Kidney glomerular epithelial cell (primary cell): ENCODE results near the gene PARM1.

ENCODE experiments used
- DNase-seq: peaks from one replicate; lab custom pipeline; 2025; lab: John Stamatoyannopoulos, UW

The PARM1 gene, protein sequence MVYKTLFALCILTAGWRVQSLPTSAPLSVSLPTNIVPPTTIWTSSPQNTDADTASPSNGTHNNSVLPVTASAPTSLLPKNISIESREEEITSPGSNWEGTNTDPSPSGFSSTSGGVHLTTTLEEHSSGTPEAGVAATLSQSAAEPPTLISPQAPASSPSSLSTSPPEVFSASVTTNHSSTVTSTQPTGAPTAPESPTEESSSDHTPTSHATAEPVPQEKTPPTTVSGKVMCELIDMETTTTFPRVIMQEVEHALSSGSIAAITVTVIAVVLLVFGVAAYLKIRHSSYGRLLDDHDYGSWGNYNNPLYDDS

DNA sequence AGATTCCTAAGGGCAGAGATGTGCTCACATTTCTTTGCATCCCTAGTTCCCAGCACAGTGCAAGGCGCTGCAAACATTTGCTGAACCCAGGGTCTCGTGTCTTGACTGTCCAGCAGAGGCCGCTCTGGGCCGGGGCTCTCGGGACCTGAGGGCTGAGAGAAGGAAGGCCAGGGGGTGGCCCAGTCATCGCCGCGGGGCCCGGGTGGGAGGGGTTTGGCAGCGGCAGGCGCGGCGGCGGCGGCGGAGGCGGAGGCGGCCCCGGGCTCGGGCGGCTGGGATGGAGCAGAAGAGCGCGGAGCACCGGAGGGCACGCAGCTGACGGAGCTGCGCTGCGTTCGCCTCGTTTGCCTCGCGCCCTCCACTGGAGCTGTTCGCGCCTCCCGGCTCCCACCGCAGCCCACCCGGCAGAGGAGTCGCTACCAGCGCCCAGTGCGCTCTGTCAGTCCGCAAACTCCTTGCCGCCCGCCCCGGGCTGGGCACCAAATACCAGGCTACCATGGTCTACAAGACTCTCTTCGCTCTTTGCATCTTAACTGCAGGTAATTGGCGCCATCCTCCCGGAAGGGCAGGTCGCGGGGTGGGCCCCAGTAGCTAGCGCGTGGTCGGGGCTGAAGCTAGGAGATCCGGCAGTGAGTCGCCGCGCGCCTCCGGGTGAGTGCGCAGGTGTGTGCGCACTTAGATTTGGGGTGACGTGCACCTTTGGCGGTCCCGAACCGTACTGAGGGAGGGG, at the start of gene PARM1:
Gene PARM1 (plus strand): TSS at position 285 of the 730 bp plus-strand sequence. CDS start 212 bp downstream, at position 497.
- DNase-seq = peak; percentile 39

DNA sequence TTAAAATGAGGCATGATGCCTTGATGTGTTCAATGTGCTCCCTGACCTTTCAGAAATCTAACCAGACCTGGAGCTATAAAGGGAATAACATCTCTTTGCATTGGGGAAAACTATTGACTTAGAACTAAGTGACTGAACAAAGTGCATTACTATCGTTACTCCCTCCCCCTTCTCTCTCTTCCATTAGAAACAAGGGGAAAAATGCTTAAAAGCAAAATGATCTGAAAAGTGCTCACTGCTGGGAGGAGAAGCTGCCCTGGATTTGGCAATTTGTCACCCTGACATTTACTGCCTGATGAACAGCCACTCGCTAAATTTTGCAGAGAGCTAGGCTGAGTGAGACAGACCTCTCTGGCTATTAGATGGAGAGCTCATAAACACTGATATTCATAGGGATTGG, 48.6 kb upstream of the PARM1 start:
- no peak for DNase-seq

DNA sequence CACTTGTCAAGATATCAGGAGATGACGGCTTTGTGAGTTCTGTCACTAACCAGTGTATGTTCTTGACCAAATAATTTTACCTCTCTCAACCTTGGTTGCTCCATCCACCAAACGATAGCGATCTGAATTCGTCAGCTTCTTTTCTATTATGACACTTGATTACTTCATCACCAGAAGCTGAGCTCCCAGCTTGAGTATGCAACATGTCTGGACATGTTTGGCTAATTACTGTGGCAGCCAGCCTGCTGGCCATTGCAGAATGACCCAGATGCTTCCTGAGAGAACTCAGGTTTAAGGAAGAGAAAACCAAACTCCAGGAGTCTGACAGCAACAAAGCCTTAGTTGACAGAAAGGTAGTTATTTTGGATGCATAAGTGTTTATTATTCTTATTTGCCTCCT, 46.4 kb upstream of the PARM1 start:
- DNase-seq = no peak

DNA sequence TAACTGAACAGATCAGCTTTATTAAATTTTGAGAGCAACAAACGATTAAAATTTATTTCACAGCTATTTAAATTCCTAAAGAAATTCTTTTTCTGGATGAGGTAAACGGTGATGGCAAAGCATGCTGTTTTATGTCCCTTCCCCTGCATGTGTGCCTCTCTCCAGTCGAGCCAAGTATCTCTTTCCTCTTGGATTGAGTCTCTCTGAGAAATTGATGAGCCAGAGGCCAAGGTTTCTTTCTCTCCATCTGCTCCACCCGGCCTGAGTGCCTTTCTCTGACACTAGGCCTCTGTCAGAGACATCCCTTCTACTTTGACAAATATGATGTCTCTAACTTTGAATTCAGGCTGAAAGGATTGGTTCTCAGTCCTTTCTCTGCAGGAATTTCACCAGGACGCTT, 42.6 kb upstream of the PARM1 start:
- no peak for DNase-seq

DNA sequence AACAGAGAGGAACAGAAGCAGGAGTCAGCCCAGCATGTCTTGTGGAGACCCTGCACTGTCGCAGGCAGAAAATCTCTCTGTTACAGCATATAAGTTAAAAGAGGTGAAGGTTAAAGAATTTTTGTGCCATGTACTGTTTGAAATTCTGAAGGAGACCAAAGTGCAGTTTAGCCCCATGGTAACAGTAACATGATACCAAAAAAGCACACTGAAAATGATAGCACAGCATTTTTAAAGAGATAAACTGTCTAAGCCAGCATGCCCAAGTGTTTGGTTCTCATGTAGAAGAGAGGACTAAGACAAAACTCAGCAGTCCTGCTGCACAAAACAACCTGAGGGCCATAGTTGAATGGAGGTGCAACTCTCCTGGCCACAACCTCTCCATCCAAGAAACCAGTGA, 41.9 kb upstream of the PARM1 start:
- DNase-seq = no peak

DNA sequence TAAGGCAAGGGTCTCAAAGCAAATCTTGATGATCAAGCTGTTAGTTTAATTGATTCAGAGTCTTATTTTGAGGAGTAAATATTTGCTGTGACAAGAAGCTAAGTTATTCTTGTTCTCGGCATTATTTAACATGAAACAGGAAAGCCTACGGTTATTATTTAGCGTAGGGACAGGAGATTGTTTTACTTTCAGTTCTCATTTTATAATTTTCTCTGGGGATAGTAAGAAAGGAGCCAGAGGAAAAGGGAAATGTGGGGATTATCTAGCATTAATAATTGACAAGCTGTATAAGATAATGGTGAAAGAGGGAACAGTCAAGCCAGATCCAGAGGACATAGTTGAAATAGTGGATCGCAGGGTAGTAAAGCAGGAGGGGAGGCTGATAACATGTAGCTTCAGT, 39.7 kb upstream of the PARM1 start:
- DNase-seq = no peak

DNA sequence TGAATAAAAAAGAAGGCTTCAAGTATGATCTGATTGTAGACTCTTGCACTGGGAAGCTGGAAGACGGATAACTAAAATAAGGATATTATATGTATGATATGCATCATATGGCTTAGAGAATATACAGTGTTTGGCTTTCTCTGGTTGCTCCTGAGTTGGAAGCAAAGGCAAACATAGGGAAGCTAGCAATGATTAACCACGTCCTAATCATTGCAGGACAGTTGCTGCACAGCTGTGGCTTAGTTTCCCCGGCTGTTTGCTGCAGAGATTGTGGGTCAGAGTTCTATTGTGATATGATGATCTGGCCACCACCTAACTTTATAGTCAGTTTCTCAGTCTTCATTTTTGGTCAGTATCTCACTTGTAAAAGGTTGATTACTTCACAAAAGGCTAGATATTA, 36.3 kb upstream of the PARM1 start:
- DNase-seq = no peak

DNA sequence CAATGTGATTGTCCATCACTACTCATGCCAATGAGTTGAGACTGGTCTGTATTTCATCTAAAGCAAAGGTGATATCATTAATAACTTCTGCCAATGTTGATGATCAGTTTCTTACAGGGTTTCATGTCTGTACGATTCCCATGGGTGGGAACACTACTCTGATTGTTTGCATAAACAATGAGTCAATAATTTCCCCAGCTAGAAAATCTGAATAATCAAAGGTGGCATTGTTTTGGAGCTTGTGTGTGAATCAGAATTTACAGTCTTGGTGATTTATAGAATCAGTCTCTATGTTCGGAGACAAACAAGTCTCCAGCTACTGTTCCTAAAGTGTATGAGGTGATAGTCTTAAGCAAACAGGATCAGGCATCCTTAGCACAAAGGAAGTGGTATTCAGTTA, 35.5 kb upstream of the PARM1 start:
- DNase-seq = no peak

DNA sequence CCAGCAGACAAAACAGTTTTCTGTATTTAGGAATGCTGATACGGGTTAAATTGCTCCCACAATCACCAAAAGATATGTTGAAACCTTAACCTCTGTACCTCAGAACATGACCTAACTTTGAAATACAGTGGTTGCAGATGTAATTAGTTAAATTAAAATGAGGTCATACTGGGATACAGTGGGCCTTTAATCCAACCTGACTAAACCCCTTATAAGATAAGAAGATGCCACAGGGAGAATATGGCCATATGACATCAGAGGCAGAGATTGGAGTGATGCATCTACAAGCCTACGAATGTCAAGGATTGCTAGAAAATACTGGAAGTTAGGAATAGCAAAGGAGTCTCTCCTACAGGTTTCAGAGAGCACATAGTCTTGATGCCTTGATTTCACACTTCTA, 32.1 kb upstream of the PARM1 start:
- no peak for DNase-seq

DNA sequence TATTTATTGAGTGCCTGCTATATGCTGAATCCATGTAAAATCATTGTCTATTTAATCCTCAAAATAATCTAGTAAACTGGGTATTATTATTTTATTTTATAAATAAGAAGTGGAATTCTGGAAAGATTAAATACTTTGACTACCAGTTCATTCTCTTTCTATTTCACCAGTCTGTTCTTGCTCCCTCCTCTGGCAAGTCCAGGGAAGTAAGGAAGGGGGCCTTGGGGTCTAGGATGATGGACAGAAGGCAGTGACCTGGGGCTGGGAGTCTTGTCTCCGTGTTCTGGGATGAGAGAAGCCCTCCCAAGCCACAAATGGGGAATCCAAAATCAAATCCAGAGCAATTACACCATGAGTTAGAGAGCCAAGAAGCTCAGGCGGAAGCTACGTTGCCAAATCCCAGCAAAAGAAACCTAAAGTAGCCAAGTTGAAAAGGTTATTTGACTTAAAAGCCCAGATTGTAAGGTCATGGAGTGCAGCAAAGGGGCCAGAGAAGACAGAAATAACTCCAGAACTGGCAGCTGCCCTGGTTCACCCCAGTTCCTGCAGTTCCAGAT, 28.3 kb upstream of the PARM1 start:
- DNase-seq = no peak

DNA sequence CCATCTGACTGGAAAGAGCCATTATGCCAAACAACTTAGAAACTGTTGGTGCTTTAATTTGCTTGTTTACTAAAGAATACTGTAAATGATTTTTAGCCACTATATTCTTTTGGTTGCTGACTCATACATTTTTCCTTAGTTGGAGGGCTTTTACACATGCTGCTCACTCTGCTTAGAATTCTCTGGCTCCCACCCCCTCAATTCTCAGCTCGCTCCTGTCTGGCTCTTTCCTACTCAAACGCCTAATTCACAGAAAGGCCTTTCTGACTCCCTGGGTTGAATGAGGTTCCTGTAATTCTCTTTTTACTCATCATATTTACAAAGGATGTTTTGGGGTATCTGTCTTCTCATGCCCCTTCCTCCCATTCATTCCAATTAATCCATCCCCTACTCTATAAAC, 26.1 kb upstream of the PARM1 start:
- DNase-seq = no peak

DNA sequence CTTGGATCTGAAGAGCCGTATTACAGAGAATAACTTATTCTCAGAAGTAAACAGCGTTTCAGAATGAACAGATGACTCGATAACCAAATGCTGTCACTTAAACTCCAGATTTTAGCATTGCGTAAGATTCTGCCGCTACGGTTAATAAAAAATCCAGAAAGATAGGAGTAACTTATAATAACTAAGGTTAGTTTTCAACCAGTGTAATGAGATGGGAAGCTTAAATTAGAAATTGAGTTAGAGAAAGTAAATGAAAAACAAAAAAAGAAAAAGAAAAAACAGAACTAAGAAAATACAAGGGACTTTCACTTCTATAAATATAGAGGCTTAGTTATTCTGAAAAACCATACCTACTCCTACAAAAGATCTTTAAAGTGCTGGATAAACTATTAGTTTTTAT, 13.1 kb upstream of the PARM1 start:
- no peak for DNase-seq

DNA sequence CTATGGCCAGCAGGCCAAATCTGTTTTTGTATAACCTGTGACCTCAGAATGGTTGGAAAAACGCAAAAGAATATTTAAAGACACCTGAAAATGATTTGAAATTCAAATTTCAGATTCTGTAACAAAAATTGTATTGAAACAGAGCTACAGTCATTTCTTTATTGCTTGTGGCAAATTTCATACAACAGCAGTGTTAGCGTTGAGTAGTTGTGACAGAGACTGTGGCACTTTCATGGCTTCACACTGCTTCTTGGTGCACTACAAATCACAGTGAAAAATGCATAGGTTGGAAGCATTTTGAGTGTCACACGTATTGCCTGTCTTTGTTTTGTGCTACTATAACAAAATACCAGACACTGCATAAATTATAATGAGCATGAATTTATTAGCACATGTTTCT, 12.2 kb upstream of the PARM1 start:
- DNase-seq = no peak

DNA sequence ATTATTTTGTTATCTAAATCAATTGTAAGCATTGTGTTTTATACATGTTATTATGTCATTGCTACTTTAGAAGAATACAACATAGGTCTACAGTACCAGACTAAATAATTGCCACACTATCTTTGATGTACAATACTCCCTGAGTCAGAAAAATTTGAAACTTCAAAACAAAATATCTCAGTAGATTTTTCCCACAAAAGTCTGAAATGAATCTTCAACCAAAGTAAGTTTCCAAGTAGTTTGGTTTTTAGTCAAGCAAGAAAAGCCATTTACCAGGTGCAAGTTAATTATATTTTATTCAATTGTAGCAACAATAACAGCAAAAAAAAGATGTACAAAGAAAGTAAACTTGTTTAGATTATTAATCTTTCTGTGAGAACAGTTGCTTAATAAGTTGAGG, 11.4 kb upstream of the PARM1 start:
- no peak for DNase-seq

DNA sequence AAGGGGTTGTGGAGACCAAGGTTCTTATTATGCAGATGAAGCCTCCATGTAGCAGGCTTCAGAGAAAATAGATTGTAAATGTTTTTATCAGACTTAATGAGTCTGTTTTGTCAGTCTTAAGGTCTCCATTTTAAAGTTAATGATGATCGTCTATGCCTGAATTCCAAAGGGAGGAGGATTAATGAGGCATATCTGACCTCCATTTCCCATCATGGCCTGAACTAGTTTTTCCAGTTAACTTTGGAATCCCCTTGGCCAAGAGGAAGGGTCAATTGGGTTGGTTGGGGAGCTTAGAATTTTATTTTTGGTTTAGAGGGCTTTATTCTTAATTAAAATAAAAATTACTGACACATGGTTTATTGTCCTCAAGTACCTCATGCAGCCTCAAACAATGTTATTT, 6.9 kb upstream of the PARM1 start:
- no peak for DNase-seq

DNA sequence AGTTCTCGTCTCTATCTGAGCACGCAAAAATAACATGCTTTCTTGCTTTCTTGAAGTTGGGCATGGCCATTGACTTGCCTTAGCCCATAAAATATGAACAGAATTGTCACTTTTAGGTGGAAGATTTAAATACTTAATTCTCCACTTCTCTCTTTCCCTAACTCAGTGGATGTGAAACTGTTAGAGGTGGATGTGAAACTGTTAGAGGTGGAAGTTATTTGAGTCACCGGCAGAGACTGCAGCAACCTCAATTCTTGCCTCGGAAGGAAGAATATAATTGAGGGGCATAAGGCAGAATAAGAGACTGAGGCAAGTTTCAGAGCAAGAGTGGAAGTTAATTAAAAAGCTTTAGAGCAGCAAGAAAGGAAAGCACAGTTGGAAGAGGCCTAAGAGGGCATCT, 2.8 kb upstream of the PARM1 start:
- no peak for DNase-seq

DNA sequence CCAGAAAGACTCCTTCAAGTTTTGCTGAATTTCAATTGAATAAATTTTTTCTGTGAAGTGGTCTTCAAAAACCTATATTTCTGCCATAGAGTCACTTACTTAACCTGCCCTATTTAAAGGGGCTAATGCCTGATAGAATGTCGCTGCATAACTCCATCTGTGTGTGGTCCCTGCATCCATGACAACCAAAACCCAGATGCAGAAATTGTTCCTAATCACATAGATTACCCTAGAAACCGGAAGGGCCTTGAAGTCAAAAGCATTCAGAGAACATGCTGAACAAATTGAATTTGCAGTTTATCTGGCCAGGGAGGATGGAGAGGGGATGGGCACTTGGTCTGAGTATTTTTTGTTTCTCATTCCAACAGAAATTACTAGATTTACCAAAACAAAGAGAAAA, 1.5 kb upstream of the PARM1 start:
- DNase-seq = no peak

DNA sequence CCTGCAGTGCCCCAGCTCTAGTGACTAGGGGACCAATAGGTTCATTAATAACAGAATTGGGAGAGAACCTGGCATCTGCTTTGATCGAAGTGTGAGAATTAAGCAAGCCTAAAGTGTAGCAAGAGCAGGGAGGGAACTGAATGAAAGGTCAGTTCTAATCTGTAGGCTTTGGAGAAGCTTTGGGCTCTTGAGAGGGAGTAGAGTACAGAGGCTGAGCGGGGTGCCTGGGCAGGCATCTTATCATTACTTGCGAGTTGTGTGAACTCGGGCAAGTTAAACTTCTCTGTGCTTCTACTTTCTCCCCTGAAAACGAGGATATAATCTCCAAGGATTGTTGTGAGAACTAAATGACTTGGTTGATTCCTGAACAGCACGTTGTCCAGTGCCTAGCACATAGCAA, 906 bp upstream of the PARM1 start:
- DNase-seq = no peak

DNA sequence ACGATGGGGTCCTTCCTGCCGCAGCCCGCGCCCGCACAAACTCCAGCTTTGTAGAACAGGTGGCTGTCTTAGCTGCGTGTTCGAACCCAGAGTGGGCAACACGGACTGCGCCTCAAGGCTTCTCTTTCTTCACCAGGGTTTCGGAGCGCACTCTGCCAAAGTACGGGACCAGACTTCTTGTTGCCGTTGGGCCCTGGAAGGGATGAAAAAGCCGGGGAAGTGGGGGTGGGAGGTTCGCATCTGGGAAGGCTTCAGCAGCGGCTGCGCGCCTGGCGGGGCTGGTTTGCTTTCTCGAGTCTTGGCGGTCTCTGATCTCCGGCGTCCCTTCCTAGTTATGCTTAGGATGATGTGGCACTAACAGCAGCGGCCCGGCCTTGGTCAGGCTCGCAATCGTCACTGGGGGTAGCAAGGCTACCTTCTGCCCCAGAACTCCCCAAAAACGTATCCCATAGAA, 673 bp downstream of the PARM1 start:
- no peak for DNase-seq

DNA sequence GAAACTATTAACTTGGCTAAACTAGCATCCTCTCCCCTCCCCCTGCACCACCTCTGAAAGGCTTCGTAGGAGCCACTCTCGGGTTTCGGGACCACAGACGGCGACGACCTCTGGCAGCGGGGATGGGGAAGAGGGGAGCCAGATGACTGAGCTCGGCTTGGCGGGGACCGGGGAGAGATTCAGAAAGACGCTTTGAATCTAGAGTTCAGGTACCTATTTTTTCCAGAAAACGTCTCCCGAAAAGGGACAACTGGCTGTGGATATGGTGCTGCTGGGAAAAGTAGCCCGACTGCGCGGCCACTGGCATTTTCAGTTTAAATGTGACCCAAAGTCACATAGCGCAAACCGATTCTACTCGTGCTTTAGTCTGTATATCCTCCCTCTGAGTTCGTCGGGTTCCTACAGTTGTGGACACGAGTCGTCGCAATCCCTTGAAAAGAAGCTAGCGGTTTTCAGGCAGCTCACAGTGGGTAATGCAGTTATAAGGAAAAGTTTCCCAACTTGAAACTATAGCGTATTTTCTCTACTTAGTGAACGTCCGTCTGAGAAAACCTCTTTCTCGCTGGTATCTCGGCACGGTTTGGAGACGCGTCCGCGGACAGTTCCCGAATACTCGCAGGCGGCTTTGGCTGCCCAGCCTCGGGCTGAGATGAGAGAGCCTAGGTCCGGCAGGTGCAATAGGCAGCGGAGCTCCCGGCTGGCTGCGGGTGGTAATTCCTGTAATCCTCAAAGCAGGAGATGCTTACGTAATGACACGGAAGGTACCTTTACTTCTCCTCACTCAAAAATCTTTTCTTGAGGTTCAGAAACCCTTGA, 1.3 kb downstream of the PARM1 start:
- DNase-seq = no peak

DNA sequence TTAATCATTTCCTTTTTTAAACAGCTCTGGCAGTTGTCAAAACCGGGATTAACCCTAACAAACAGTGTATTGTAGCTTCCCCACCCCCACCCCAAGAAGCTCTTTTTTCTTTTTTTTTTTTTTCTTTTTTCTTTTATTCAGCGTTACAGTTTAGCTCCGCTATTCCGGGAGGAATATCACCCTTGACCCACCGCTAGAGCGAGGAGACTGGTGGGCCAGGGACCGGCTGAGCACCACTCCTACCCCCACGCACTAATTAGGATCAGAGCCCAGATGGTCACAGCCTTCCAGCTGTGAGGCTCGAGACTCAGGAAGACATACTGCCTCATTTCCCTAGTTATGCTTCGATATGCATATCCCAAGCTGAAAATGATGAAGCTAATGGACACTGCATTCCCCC, 2.0 kb downstream of the PARM1 start:
- no peak for DNase-seq

DNA sequence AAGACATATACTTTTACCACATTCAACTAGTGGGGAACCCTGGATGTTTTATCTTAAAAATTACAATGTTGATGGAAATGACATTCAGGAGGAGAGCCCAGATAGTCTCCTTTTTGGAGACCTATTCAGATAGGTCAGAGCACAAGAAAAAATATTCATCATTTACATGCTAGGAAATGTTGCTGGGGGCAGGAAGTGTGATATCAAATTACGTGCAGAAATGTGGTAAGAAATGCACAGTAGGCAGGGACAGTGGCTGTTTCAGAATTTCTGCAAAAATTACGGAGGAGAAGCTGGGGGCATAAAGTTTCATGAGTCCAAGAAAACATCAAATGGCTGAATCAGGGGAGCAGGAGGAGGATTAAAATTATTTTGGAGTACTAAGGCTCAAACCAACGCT, 8.2 kb downstream of the PARM1 start:
- DNase-seq = no peak
